Caco-2 (cell line): ENCODE results near the gene LRP8. TPM values are rescaled to one million over a fixed set of nuclear protein-coding genes. Genes with fewer than 3 reads are reported as not detected.

Source experiments
- BruUV-seq: library from RNA; stranded (reverse); fragments of 400-500 nt; replicated peaks from 2 replicates; lab custom pipeline; 2021; lab: Mats Ljungman, UMichigan
- CTCF ChIA-PET: fragments of 300-600 bp; sonication (Branson Sonifier 250); formaldehyde crosslinking; loops from one replicate; lab custom pipeline; 2022; ENCODE audit warnings: antibody characterized with exemption; lab: Charles Lee
- POLR2A ChIA-PET: fragments of 300-600 bp; sonication (Branson Sonifier 250); formaldehyde crosslinking; loops from one replicate; lab custom pipeline; 2022; ENCODE audit warnings: antibody characterized with exemption; lab: Charles Lee
- DNase-seq, 2 experiments: peaks; one replicate each; pipeline versions ENCODE4 v3.0.0 to v3.0.0-alpha.2; 2020 to 2022
- H3K27me3 ChIP-seq: replicated peaks from 2 replicates; pipeline ENCODE4 v1.6.0; 2011; ENCODE audit warnings: low read length; ENCODE audit not compliant: control insufficient read depth, insufficient read depth
- H3K36me3 ChIP-seq: 2 replicates; pipeline ENCODE4 v1.5.1; 2011; ENCODE audit warnings: low read length; ENCODE audit not compliant: control insufficient read depth, insufficient read depth
- H3K4me1 ChIP-seq: fragments of 250-450 bp; sonication (Bioruptor Pico); 2 replicates; pipeline ENCODE4 v1.5.1; 2020; ENCODE audit warnings: mild to moderate bottlenecking
- H3K4me3 ChIP-seq: 2 replicates; pipeline ENCODE4 v1.5.1; 2011; ENCODE audit warnings: low read depth, mild to moderate bottlenecking, control low read depth, low read length
- H3K9me3 ChIP-seq: fragments of 250-450 bp; sonication (Bioruptor Pico); 2 replicates; pipeline ENCODE4 v1.5.1; 2020; ENCODE audit warnings: mild to moderate bottlenecking, moderate library complexity
- H3K27ac Mint-ChIP-seq: one replicate; pipeline ENCODE4 v1.8.0; 2022; ENCODE audit warnings: mixed read lengths; ENCODE audit not compliant: unreplicated experiment
- H3K27me3 Mint-ChIP-seq: one replicate; pipeline ENCODE4 v1.8.0; 2022; ENCODE audit warnings: mixed read lengths; ENCODE audit not compliant: insufficient read depth, unreplicated experiment
- H3K36me3 Mint-ChIP-seq: one replicate; pipeline ENCODE4 v1.8.0; 2022; ENCODE audit warnings: mild to moderate bottlenecking, mixed read lengths; ENCODE audit not compliant: insufficient read depth, unreplicated experiment
- H3K4me1 Mint-ChIP-seq: one replicate; pipeline ENCODE4 v1.8.0; 2022; ENCODE audit warnings: low read depth, mixed read lengths; ENCODE audit not compliant: unreplicated experiment
- H3K4me3 Mint-ChIP-seq: one replicate; pipeline ENCODE4 v1.8.0; 2022; ENCODE audit warnings: mild to moderate bottlenecking, moderate library complexity, mixed read lengths; ENCODE audit not compliant: unreplicated experiment
- H3K9me3 Mint-ChIP-seq: one replicate; pipeline ENCODE4 v1.8.0; 2022; ENCODE audit warnings: mixed read lengths; ENCODE audit not compliant: unreplicated experiment
- intact Hi-C: fragments of 100-400 bp; cut with micrococcal nuclease; formaldehyde crosslinking; loops from one replicate; pipeline ENCODE4 v1.10.0; 2022; ENCODE audit not compliant: unreplicated experiment
- total RNA-seq: library from RNA; stranded (reverse); gene quantifications from 2 replicates; pipeline ENCODE4 v1.2.3, GENCODE V29; 2022
- TF ChIP-seq, protein P1 (sequence below), 2 experiments: fragments of 200-600 bp in 1 of 2; IDR thresholded peaks; 1 replicate in 1 of 2; 2 replicates in 1 of 2; pipeline versions ENCODE4 v1.5.1 to v1.8.0; 2011 to 2022; ENCODE audit warnings: antibody characterized with exemption in 1 of 2, control low read depth in 1 of 2, inconsistent platforms in 1 of 2, low read depth in 1 of 2, low read length in 1 of 2, mild to moderate bottlenecking in 1 of 2, moderate library complexity in 1 of 2; ENCODE audit not compliant: insufficient read depth in 1 of 2, severe bottlenecking in 1 of 2, unreplicated experiment in 1 of 2

Gene LRP8
- total RNA-seq, 1 experiment from 2014 or later, result 11.8 TPM

- Mint-ChIP-seq H3K4me3 (no peak overlapping the region), H3K4me1 (no peaks in the 10 kb centered on the region), H3K9me3 (no peaks in the 10 kb centered on the region), H3K27ac (no peak overlapping the region), H3K27me3 (no peaks in the 10 kb centered on the region), H3K36me3 (no peaks in the 10 kb centered on the region)
- CTCF ChIA-PET, result no interaction called here
- POLR2A ChIA-PET, result no interaction called here
- Histone ChIP-seq H3K36me3 (no peaks in the 10 kb centered on the region), H3K4me1 (no peaks in the 10 kb centered on the region), H3K4me3 (no peak overlapping the region), H3K9me3 (no peaks in the 10 kb centered on the region), H3K27me3 (no peaks in the 10 kb centered on the region)
- TF ChIP-seq, protein P1, sequence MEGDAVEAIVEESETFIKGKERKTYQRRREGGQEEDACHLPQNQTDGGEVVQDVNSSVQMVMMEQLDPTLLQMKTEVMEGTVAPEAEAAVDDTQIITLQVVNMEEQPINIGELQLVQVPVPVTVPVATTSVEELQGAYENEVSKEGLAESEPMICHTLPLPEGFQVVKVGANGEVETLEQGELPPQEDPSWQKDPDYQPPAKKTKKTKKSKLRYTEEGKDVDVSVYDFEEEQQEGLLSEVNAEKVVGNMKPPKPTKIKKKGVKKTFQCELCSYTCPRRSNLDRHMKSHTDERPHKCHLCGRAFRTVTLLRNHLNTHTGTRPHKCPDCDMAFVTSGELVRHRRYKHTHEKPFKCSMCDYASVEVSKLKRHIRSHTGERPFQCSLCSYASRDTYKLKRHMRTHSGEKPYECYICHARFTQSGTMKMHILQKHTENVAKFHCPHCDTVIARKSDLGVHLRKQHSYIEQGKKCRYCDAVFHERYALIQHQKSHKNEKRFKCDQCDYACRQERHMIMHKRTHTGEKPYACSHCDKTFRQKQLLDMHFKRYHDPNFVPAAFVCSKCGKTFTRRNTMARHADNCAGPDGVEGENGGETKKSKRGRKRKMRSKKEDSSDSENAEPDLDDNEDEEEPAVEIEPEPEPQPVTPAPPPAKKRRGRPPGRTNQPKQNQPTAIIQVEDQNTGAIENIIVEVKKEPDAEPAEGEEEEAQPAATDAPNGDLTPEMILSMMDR (IDR thresholded peaks at IDR 0.05; ENCODE audit: insufficient read depth in 1 of 2, low read depth in 1 of 2, low read length in 1 of 2, severe bottlenecking in 1 of 2, unreplicated experiment in 1 of 2), result no peak
- DNase-seq, result no peak
- intact Hi-C loops, result no loop called here
- BruUV-seq, result no TSS peak
Observed at GRCh38 chr1:53298045-53298637, 29.7 kb downstream of the LRP8 start.

- H3K4me3 ChIP-seq, result no peak overlapping the region
- H3K4me1 ChIP-seq, result no peaks in the 10 kb centered on the region
- no peaks in the 10 kb centered on the region for H3K27me3 Mint-ChIP-seq
- no peaks in the 10 kb centered on the region for H3K27me3 ChIP-seq
- intact Hi-C loops, result no loop called here
- H3K4me1 Mint-ChIP-seq, result no peaks in the 10 kb centered on the region
- ChIA-PET CTCF (no interaction called here), POLR2A (no interaction called here)
- H3K36me3 ChIP-seq, result no peaks in the 10 kb centered on the region
- BruUV-seq, result no TSS peak
- H3K9me3 ChIP-seq, result no peaks in the 10 kb centered on the region
- DNase-seq, result no peak
- H3K36me3 Mint-ChIP-seq, result no peaks in the 10 kb centered on the region
- H3K9me3 Mint-ChIP-seq, result no peaks in the 10 kb centered on the region
- H3K27ac Mint-ChIP-seq, result no peak overlapping the region
- H3K4me3 Mint-ChIP-seq, result no peak overlapping the region
- TF ChIP-seq, protein P1 (IDR thresholded peaks at IDR 0.05; ENCODE audit: insufficient read depth in 1 of 2, low read depth in 1 of 2, low read length in 1 of 2, severe bottlenecking in 1 of 2, unreplicated experiment in 1 of 2), result no peak
Observed at GRCh38 chr1:53297195-53297594, 30.7 kb downstream of the LRP8 start.

GRCh38 chr1:53296117-53296749, 31.6 kb downstream of the LRP8 start:
- no peaks in the 10 kb centered on the region for H3K36me3 ChIP-seq
- Mint-ChIP-seq H3K4me3 (no peak overlapping the region), H3K36me3 (peaks cover 5% of the 10 kb centered on the region), H3K4me1 (no peaks in the 10 kb centered on the region), H3K9me3 (no peaks in the 10 kb centered on the region), H3K27me3 (no peaks in the 10 kb centered on the region), H3K27ac (no peak overlapping the region)
- CTCF ChIA-PET, result no interaction called here
- POLR2A ChIA-PET, result no interaction called here
- H3K4me1 ChIP-seq, result no peaks in the 10 kb centered on the region
- TF ChIP-seq, protein P1 (IDR thresholded peaks at IDR 0.05; ENCODE audit: insufficient read depth in 1 of 2, low read depth in 1 of 2, low read length in 1 of 2, severe bottlenecking in 1 of 2, unreplicated experiment in 1 of 2), result no peak
- H3K9me3 ChIP-seq, result no peaks in the 10 kb centered on the region
- no peak for DNase-seq
- H3K4me3 ChIP-seq, result no peak overlapping the region
- H3K27me3 ChIP-seq, result no peaks in the 10 kb centered on the region
- intact Hi-C loops, result no loop called here
- no TSS peak for BruUV-seq
